HG03025 (cell line): Measurements from ENCODE around the gene ICAM1.
"Not testable (repeated sequence)": the region's sequence is repeated elsewhere in the genome, so short reads cannot be mapped to it uniquely, and the experiment has no call there.

Experiments used
- ATAC-seq: cut with Tn5 transposase; IDR thresholded peaks from one replicate; pipeline ENCODE4 v1.9.1; 2021; ENCODE audit warnings: mild to moderate bottlenecking, moderate library complexity; ENCODE audit not compliant: unreplicated experiment, low FRiP score

Gene ICAM1, protein sequence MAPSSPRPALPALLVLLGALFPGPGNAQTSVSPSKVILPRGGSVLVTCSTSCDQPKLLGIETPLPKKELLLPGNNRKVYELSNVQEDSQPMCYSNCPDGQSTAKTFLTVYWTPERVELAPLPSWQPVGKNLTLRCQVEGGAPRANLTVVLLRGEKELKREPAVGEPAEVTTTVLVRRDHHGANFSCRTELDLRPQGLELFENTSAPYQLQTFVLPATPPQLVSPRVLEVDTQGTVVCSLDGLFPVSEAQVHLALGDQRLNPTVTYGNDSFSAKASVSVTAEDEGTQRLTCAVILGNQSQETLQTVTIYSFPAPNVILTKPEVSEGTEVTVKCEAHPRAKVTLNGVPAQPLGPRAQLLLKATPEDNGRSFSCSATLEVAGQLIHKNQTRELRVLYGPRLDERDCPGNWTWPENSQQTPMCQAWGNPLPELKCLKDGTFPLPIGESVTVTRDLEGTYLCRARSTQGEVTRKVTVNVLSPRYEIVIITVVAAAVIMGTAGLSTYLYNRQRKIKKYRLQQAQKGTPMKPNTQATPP

DNA sequence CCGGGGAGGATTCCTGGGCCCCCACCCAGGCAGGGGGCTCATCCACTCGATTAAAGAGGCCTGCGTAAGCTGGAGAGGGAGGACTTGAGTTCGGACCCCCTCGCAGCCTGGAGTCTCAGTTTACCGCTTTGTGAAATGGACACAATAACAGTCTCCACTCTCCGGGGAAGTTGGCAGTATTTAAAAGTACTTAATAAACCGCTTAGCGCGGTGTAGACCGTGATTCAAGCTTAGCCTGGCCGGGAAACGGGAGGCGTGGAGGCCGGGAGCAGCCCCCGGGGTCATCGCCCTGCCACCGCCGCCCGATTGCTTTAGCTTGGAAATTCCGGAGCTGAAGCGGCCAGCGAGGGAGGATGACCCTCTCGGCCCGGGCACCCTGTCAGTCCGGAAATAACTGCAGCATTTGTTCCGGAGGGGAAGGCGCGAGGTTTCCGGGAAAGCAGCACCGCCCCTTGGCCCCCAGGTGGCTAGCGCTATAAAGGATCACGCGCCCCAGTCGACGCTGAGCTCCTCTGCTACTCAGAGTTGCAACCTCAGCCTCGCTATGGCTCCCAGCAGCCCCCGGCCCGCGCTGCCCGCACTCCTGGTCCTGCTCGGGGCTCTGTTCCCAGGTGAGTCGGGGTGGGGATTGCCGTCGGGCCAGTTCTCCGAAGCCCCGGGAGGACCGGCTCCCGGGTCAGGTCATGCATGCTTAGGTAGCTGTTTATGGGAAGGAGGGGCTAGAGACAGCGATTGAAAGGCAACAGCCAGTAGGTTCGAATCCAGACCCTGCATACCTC is at the start of gene ICAM1:
TSS of gene ICAM1 (plus strand) at position 505 of the 779 bp plus-strand sequence. CDS start at position 545, 40 bp downstream.
- ATAC-seq, result no peak

DNA sequence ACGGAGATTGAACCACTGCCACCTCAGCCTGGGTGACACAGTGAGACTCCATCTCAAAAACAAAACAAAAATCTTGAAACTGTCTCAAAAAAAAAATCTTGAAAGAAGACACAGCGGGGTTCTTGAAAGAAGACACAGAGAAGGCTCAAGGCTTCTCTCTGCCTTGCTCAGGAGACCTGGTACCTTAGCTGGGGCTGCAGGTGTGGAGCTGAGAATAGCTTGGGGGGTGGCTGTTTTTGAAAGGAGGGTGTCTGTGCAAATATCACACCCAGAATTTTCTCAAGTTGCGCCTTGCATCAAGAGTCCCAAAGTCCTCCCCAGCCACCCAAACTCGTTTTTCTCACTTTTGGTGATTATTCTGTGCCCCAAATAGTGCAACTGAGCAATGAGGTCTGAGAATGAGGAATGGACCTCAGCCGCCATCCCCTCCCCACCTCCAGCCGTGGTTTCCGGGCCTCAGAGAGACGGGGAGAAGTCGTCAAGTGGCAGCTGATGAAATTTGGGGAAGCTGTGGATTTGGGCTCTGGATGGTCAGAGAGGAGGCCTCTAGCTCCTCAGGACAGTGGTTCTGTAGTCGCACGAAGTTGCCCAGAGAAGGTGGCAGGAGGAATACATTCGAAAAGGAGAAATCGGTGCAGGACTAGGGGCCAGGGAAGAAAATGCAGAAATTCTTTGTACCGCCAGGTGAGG is 48.6 kb upstream of the ICAM1 start:
- ATAC-seq, result no peak

- ATAC-seq, result no peak
Observed at GRCh38 chr19:10223488-10224213, 47.3 kb upstream of the ICAM1 start.

DNA sequence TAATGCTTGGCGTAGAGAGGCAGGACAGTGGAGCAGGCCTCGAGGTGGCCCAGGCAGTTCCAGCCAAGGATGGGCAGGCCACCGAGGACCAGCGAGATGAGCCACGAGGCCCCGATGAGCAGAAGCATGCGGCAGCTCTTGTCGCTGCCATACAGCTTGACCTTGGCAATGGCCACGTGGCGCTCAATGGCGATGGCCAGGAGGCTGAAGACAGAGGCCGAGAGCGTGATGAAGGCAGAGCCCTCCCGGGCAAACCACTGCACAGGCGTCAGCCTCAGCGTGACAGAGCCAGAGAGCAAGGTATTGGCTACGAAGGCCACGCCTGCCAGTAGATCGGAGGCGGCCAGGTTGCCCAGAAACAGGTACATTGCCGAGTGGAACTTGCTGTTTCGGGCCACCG is 46.6 kb upstream of the ICAM1 start:
- ATAC-seq, result no peak

GRCh38 chr19:10226021-10226375 is 44.9 kb upstream of the ICAM1 start:
- no peak for ATAC-seq

GRCh38 chr19:10226376-10227025 is 44.4 kb upstream of the ICAM1 start:
- ATAC-seq, result no peak

- no peak for ATAC-seq
Observed at GRCh38 chr19:10227026-10227971, 43.6 kb upstream of the ICAM1 start.

- ATAC-seq, result no peak
Observed at GRCh38 chr19:10228393-10228792, 42.5 kb upstream of the ICAM1 start.

- ATAC-seq, result no peak
Observed at GRCh38 chr19:10228920-10229319, 42.0 kb upstream of the ICAM1 start.

GRCh38 chr19:10230173-10230860 is 40.6 kb upstream of the ICAM1 start:
- ATAC-seq, result no peak

GRCh38 chr19:10230861-10231611 is 39.9 kb upstream of the ICAM1 start, which contains the start of gene S1PR2:
TSS of gene S1PR2 (minus strand) at chr19:10231331. CDS start at chr19:10224905, 6,426 bp downstream.
- ATAC-seq, result no peak

GRCh38 chr19:10231612-10232228 is 39.2 kb upstream of the ICAM1 start:
- ATAC-seq, result no peak

GRCh38 chr19:10233946-10234345 is 37.0 kb upstream of the ICAM1 start:
- ATAC-seq, result no peak

DNA sequence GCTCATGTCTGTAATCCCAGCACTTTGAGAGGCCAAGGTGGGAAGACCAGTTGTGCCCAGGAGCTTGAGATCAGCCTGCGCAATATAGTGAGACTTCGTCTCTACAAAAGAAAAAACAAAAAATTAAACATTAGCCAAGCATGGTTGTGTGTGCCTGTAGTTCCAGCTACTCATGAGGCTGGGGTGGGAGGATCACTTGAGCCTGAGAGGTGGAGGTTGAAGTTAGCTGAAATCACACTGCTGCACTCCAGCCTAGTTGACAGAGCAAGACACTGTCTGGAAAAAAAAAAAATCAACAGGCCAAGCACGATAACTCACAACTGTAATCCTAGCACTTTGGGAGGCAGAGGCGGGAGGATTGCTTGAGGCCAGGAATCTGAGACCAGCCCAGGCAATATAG is 35.9 kb upstream of the ICAM1 start:
- no peak for ATAC-seq

- ATAC-seq, result not testable (repeated sequence)
Observed at GRCh38 chr19:10235409-10235808, 35.5 kb upstream of the ICAM1 start.

- ATAC-seq, result no peak
Observed at GRCh38 chr19:10237702-10238101, 33.2 kb upstream of the ICAM1 start.
